ENCODE measurements around the gene JPH4. TPM values are rescaled to one million over a fixed set of nuclear protein-coding genes. Genes with fewer than 3 reads are reported as not detected.

JPH4 gene
- total and polyA plus RNA-seq, 2 of the 8 experiments (the other 6 are each of a cell fraction or from before 2014, with no cell fraction given), result 23.9 to 46.7 TPM

DNA sequence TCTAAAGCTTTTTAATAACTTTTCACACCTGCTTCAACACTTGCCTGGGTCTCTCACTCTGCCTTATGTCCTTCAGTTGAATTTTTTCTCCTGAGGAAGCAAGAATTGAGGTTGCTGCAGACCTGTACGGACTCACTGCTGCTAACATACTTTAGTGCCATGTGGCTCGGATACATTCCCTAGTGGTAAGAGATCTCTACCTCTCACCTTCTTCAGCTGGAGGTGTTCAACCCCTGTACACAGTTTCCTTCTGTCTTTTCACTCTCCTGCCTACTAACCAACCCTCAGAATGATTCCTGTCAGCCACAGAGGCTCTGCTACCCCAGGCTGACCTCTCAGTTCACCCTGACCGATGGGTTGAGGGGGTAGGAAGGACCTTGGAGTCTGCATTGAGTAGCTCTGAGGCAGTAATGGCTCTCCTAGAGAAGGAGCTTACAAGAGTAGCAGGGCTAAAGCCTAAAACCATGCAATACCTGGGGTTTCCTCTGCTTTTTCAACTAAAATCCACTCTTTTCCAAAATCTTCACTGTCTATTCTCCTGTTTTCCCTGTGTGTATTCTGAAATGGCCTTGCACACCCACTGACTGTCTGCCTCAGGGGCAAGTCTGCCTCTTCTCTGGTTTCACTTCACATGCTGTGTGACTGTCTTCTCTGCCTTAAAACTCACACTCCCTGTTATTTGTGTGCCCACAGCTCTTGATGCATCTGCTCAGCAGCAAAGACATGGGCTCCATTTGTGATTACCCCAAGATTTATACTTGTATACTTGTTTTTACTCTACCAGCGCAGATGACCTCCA is 43.5 kb upstream of the JPH4 start (continued):
- TF ChIP-seq JUN (IDR thresholded peaks at IDR 0.05; ENCODE audit: low read depth, low read length), result no peak
- no peak for TF ChIP-seq NRF1 (IDR thresholded peaks at IDR 0.05; ENCODE audit: low read depth, low read length)
- no peak for TF ChIP-seq NANOG (IDR thresholded peaks at IDR 0.05; ENCODE audit: insufficient read depth, low read depth, low read length, poor library complexity, severe bottlenecking)

Data from H1 (cell line).